ENCODE results near the gene CLCN4. TPM values are rescaled to one million over a fixed set of nuclear protein-coding genes. Genes with fewer than 3 reads are reported as not detected.

The CLCN4 gene
- polyA plus RNA-seq, 3 donors, result 0.27 to 1.9 (median 1.3) TPM

GRCh38 chrX:10117864-10118377 is 38.9 kb upstream of the CLCN4 start:
- Histone ChIP-seq H3K36me3 (replicated peaks in 1 of 2; ENCODE audit: control insufficient read depth in 1 of 2, insufficient read depth in 2 of 2, low read length in 2 of 2) (peaks cover 0 to 9% of the 10 kb centered on the region in 2 donors), H3K4me3 (replicated peaks in 1 of 3; ENCODE audit: low read depth in 2 of 3, low read length in 3 of 3) (peak overlapping the region in 1 of 3 experiments; percentile 31), H3K27ac (ENCODE audit: low read depth in 1 of 2, low read length in 2 of 2) (peak overlapping the region; percentile 0 to 20), H3K27me3 (ENCODE audit: control insufficient read depth in 2 of 2, insufficient read depth in 2 of 2, low read length in 2 of 2) (no peaks in the 10 kb centered on the region), H4K20me1 (ENCODE audit: insufficient read depth, low read length) (no peaks in the 10 kb centered on the region), H3K4me1 (ENCODE audit: control insufficient read depth in 1 of 2, insufficient read depth in 2 of 2, low read length in 2 of 2) (peaks cover 47 to 52% of the 10 kb centered on the region in 2 donors), H3K4me2 (replicated peaks; ENCODE audit: extremely low read depth, low read length, poor library complexity, severe bottlenecking) (peak overlapping the region; percentile 26), H2AFZ (ENCODE audit: insufficient read depth, low read depth, low read length, poor library complexity, severe bottlenecking) (no peak overlapping the region), H3K9me3 (replicated peaks in 1 of 2; ENCODE audit: control insufficient read depth in 1 of 2, insufficient read depth in 1 of 2, low read length in 2 of 2) (no peaks in the 10 kb centered on the region), H3K9ac (ENCODE audit: insufficient read depth, low read length, poor library complexity, severe bottlenecking) (no peak overlapping the region), H3K79me2 (ENCODE audit: insufficient read depth, low read length) (no peaks in the 10 kb centered on the region)
- Mint-ChIP-seq H3K36me3 (peaks cover 15 to 18% of the 10 kb centered on the region in 2 donors), H3K4me1 (peaks cover 48% of the 10 kb centered on the region), H3K4me3 (peak overlapping the region; percentile 9 to 63), H3K27me3 (ENCODE audit: low read depth in 3 of 3) (peaks cover 0 to 5% (median 0%) of the 10 kb centered on the region in 3 donors), H3K9me3 (peaks cover 0 to 19% (median 2%) of the 10 kb centered on the region in 7 donors), H3K27ac (peak overlapping the region in 3 of 7 donors; percentile 23 to 59 (median 23))
- intact Hi-C loops (cut with micrococcal nuclease), result loop anchor here (2.0 to 10.0 kb wide), 5 partner anchors 121 to 1373 kb away; no protein-coding TSS in a partner anchor
- peak in 1 of 3 donors; percentile 43 for DNase-seq
- TF ChIP-seq, protein P1, sequence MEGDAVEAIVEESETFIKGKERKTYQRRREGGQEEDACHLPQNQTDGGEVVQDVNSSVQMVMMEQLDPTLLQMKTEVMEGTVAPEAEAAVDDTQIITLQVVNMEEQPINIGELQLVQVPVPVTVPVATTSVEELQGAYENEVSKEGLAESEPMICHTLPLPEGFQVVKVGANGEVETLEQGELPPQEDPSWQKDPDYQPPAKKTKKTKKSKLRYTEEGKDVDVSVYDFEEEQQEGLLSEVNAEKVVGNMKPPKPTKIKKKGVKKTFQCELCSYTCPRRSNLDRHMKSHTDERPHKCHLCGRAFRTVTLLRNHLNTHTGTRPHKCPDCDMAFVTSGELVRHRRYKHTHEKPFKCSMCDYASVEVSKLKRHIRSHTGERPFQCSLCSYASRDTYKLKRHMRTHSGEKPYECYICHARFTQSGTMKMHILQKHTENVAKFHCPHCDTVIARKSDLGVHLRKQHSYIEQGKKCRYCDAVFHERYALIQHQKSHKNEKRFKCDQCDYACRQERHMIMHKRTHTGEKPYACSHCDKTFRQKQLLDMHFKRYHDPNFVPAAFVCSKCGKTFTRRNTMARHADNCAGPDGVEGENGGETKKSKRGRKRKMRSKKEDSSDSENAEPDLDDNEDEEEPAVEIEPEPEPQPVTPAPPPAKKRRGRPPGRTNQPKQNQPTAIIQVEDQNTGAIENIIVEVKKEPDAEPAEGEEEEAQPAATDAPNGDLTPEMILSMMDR (IDR thresholded peaks at IDR 0.05), result no peak
- WGBS (ENCODE audit: insufficient coverage), result no CpG with 5 or more reads among the region's 9 CpGs

DNA sequence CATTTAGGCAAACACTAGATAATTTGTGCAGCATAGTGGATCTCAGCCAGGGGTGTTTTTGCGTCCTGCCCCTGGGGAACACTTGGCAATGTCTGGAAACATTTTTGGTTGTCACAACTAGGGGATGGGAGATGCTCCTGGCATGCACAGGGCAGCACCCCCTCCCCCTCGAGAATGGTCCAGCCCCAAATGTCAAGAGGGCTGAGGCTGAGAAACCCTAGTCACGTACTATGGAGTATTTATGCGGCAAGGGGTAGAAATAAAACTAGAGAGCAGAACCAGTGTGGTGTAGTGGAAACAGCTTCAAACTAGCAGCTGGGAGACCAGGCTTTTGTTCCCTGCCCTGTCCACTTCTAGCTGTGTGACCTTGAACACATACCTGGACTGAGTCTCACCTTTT is 38.2 kb upstream of the CLCN4 start:
- TF ChIP-seq, protein P1 (IDR thresholded peaks at IDR 0.05), result no peak
- H3K4me2 ChIP-seq (replicated peaks; ENCODE audit: extremely low read depth, low read length, poor library complexity, severe bottlenecking), result no peak overlapping the region
- H3K27me3 ChIP-seq (ENCODE audit: control insufficient read depth in 2 of 2, insufficient read depth in 2 of 2, low read length in 2 of 2), result no peaks in the 10 kb centered on the region
- H3K9me3 ChIP-seq (replicated peaks in 1 of 2; ENCODE audit: control insufficient read depth in 1 of 2, insufficient read depth in 1 of 2, low read length in 2 of 2), result no peaks in the 10 kb centered on the region
- H3K27ac ChIP-seq (ENCODE audit: low read depth in 1 of 2, low read length in 2 of 2), result peak overlapping the region in 1 of 2 donors; percentile 0
- peak overlapping the region; percentile 9 to 63 for H3K4me3 Mint-ChIP-seq
- peaks cover 0 to 9% of the 10 kb centered on the region in 2 donors for H3K36me3 ChIP-seq (replicated peaks in 1 of 2; ENCODE audit: control insufficient read depth in 1 of 2, insufficient read depth in 2 of 2, low read length in 2 of 2)
- H2AFZ ChIP-seq (ENCODE audit: insufficient read depth, low read depth, low read length, poor library complexity, severe bottlenecking), result no peak overlapping the region
- H3K27ac Mint-ChIP-seq, result peak overlapping the region in 3 of 7 donors; percentile 8 to 54 (median 32)
- H3K36me3 Mint-ChIP-seq, result peaks cover 12 to 19% of the 10 kb centered on the region in 2 donors
- intact Hi-C loops (cut with micrococcal nuclease), result loop anchor here (2.0 to 10.0 kb wide), 5 partner anchors 121 to 1374 kb away; no protein-coding TSS in a partner anchor
- no CpG with 5 or more reads among the region's 4 CpGs for WGBS (ENCODE audit: insufficient coverage)
- H3K9me3 Mint-ChIP-seq, result peaks cover 0 to 19% (median 2%) of the 10 kb centered on the region in 7 donors
- H3K9ac ChIP-seq (ENCODE audit: insufficient read depth, low read length, poor library complexity, severe bottlenecking), result no peak overlapping the region
- peaks cover 48% of the 10 kb centered on the region for H3K4me1 Mint-ChIP-seq
- H3K4me1 ChIP-seq (ENCODE audit: control insufficient read depth in 1 of 2, insufficient read depth in 2 of 2, low read length in 2 of 2), result peaks cover 47 to 52% of the 10 kb centered on the region in 2 donors
- DNase-seq, result no peak
- H4K20me1 ChIP-seq (ENCODE audit: insufficient read depth, low read length), result no peaks in the 10 kb centered on the region
- peak overlapping the region in 1 of 3 experiments; percentile 31 for H3K4me3 ChIP-seq (replicated peaks in 1 of 3; ENCODE audit: low read depth in 2 of 3, low read length in 3 of 3)
- H3K79me2 ChIP-seq (ENCODE audit: insufficient read depth, low read length), result no peaks in the 10 kb centered on the region
- H3K27me3 Mint-ChIP-seq (ENCODE audit: low read depth in 3 of 3), result peaks cover 0 to 3% (median 0%) of the 10 kb centered on the region in 3 donors
